ENCODE measurements around the gene ACOT8. TPM values are rescaled to one million over a fixed set of nuclear protein-coding genes. Genes with fewer than 3 reads are reported as not detected.

ACOT8 gene
- total and polyA plus RNA-seq, 2 donors (not counting 3 experiments of a cell fraction or from before 2014, with no cell fraction given): 15.5 to 50.9 TPM

DNA sequence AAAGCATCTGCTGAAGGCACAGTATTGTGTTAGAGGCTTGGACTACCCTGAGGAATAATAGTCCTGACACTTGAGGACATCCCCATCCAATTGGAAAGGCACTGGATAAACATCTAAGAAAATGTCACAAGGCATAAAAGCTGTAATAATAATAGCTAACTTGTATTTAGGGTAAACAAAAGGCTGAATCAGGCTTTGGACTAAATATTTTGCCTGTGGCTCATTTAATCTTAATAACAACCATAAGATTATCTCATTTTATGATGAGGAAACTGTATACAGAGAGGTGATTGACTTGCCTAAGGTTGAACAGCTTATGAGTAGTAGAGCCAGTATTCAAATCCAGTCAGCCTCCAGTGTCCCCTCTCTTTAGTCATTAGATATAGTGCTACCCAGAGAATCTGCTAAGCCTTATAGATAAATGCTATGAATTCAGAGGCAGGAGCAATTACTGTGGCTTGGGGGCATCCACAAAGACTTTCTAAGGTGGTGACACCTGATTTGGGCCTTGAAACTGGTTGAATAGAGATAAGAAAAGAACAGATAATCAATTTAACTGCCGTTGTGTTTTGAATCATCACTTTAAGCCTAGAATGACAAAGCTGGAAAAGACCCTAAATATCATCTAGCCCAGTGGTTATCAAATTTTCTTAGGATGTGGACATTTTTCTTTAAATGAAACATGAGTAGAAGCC lies 16.4 kb upstream of the ACOT8 start:
- no peaks in the 10 kb centered on the region for H3K4me1 ChIP-seq (ENCODE audit: control insufficient read depth, extremely low read depth, insufficient read depth, low read length)
- dilution Hi-C loops (cut with MboI; ENCODE audit: extremely low pct_ligation_motif_present, low sequenced_read_pairs): no loop called here
- H3K4me2 ChIP-seq (ENCODE audit: insufficient read depth, low read length): no peak overlapping the region
- intact Hi-C loops (cut with micrococcal nuclease): no loop called here
- no TSS peak for BruUV-seq (replicated peaks)
- peaks cover 0 to 11% of the 10 kb centered on the region in 2 experiments for H3K36me3 ChIP-seq (ENCODE audit: control insufficient read depth in 2 of 2, extremely low read depth in 1 of 2, insufficient read depth in 2 of 2, low read length in 2 of 2)
- no peaks in the 10 kb centered on the region for H3K79me2 ChIP-seq (ENCODE audit: control insufficient read depth, insufficient read depth, low read length)
- CTCF ChIA-PET: interaction anchor here (1.9 kb wide), 1 partner anchor 11 kb away, joined by 6 read pairs; no protein-coding TSS in a partner anchor
- no peak for DNase-seq (ENCODE audit: low read depth, low spot score)
- POLR2A ChIA-PET: no interaction called here
- no peak overlapping the region for H3K27ac ChIP-seq (ENCODE audit: insufficient read depth, low read depth, low read length)
- no peaks in the 10 kb centered on the region for H3K9me3 ChIP-seq (replicated peaks; ENCODE audit: control insufficient read depth, insufficient read depth, low read length)
- no peak overlapping the region for H3K9ac ChIP-seq (replicated peaks; ENCODE audit: extremely low read depth, insufficient read depth, low read length)
- TF ChIP-seq, protein P1, sequence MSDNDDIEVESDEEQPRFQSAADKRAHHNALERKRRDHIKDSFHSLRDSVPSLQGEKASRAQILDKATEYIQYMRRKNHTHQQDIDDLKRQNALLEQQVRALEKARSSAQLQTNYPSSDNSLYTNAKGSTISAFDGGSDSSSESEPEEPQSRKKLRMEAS (IDR thresholded peaks at IDR 0.05; ENCODE audit: insufficient read depth, insufficient read length): no peak
- TF ChIP-seq JUN (IDR thresholded peaks at IDR 0.05; ENCODE audit: borderline replicate concordance, insufficient read depth, insufficient read length, low read depth) (no peak), FOS (IDR thresholded peaks at IDR 0.05; ENCODE audit: borderline replicate concordance, insufficient read depth, low read length) (no peak), GATA2 (IDR thresholded peaks at IDR 0.05; ENCODE audit: insufficient read depth, insufficient read length, low read depth, low read length) (no peak), POLR2AphosphoS5 (IDR thresholded peaks at IDR 0.05; ENCODE audit: insufficient read depth, low read depth, low read length) (no peak), MYC (IDR thresholded peaks at IDR 0.05; ENCODE audit: low read depth, low read length) (no peak), EZH2 (IDR thresholded peaks at IDR 0.05; ENCODE audit: borderline replicate concordance, low read depth, low read length, severe bottlenecking) (no peak), POLR2A (IDR thresholded peaks at IDR 0.05; ENCODE audit: low read depth, low read length) (no peak)
- TF ChIP-seq, protein P2, sequence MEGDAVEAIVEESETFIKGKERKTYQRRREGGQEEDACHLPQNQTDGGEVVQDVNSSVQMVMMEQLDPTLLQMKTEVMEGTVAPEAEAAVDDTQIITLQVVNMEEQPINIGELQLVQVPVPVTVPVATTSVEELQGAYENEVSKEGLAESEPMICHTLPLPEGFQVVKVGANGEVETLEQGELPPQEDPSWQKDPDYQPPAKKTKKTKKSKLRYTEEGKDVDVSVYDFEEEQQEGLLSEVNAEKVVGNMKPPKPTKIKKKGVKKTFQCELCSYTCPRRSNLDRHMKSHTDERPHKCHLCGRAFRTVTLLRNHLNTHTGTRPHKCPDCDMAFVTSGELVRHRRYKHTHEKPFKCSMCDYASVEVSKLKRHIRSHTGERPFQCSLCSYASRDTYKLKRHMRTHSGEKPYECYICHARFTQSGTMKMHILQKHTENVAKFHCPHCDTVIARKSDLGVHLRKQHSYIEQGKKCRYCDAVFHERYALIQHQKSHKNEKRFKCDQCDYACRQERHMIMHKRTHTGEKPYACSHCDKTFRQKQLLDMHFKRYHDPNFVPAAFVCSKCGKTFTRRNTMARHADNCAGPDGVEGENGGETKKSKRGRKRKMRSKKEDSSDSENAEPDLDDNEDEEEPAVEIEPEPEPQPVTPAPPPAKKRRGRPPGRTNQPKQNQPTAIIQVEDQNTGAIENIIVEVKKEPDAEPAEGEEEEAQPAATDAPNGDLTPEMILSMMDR (IDR thresholded peaks at IDR 0.05; ENCODE audit: extremely low read depth in 1 of 2, insufficient read depth in 1 of 2, low read depth in 1 of 2, low read length in 2 of 2): no peak
- H3K4me3 ChIP-seq (replicated peaks in 1 of 3; ENCODE audit: insufficient read depth in 1 of 3, low read depth in 1 of 3, low read length in 3 of 3): no peak overlapping the region
- FAIRE-seq: no peak
- no peaks in the 10 kb centered on the region for H3K9me1 ChIP-seq (replicated peaks; ENCODE audit: control insufficient read depth, extremely low read depth, insufficient read depth, low read length)
- H4K20me1 ChIP-seq (replicated peaks; ENCODE audit: control insufficient read depth, extremely low read depth, insufficient read depth, low read length): no peaks in the 10 kb centered on the region
- no peak overlapping the region for H2AFZ ChIP-seq (ENCODE audit: low read depth, low read length)
- H3K27me3 ChIP-seq (ENCODE audit: control insufficient read depth in 2 of 2, insufficient read depth in 2 of 2, low read length in 2 of 2): no peaks in the 10 kb centered on the region
